WTC11 (cell line): Measurements from ENCODE around the gene ZNF775. TPM values are rescaled to one million over a fixed set of nuclear protein-coding genes. Genes with fewer than 3 reads are reported as not detected.

Experiments
- ATAC-seq: fragments of 200-7000 bp; cut with Tn5 transposase; 2 replicates; pipeline ENCODE4 v1.10.0; 2021; ENCODE audit warnings: mild to moderate bottlenecking, moderate library complexity
- CTCF ChIA-PET: fragments of 300-600 bp; sonication (Branson Sonifier 250); formaldehyde crosslinking; loops from one replicate; lab custom pipeline; 2021; ENCODE audit warnings: antibody characterized with exemption; lab: Charles Lee
- POLR2A ChIA-PET: fragments of 350-600 bp; sonication (Branson Sonifier 250); formaldehyde crosslinking; loops from one replicate; lab custom pipeline; 2021; ENCODE audit warnings: antibody characterized with exemption; lab: Charles Lee
- DNase-seq: peaks from one replicate; pipeline ENCODE4 v3.0.0; 2021; ENCODE audit warnings: low spot score
- H3K27ac Mint-ChIP-seq: 2 replicates; pipeline ENCODE4 v1.8.0; 2021; ENCODE audit warnings: mixed read lengths
- H3K27me3 Mint-ChIP-seq: 2 replicates; pipeline ENCODE4 v1.8.0; 2021; ENCODE audit warnings: low read depth, mild to moderate bottlenecking, moderate library complexity, mixed read lengths
- H3K36me3 Mint-ChIP-seq: 2 replicates; pipeline ENCODE4 v1.8.0; 2021; ENCODE audit warnings: mixed read lengths
- H3K4me1 Mint-ChIP-seq: 2 replicates; pipeline ENCODE4 v1.8.0; 2022; ENCODE audit warnings: mixed read lengths
- H3K4me3 Mint-ChIP-seq: 2 replicates; pipeline ENCODE4 v1.8.0; 2021; ENCODE audit warnings: mild to moderate bottlenecking, moderate library complexity, mixed read lengths
- H3K9me3 Mint-ChIP-seq: 2 replicates; pipeline ENCODE4 v1.8.0; 2021; ENCODE audit warnings: mixed read lengths
- CREB1 ChIP-seq: sonication (generic); formaldehyde crosslinking; IDR thresholded peaks from 2 replicates; pipeline ENCODE4 v1.8.0; 2023; ENCODE audit warnings: mild to moderate bottlenecking, missing genetic modification reagents
- ETV6 ChIP-seq: sonication (generic); formaldehyde crosslinking; IDR thresholded peaks from 2 replicates; pipeline ENCODE4 v1.8.1; 2022; ENCODE audit warnings: mild to moderate bottlenecking, missing genetic modification reagents
- FOXJ3 ChIP-seq: sonication (generic); formaldehyde crosslinking; IDR thresholded peaks from 2 replicates; pipeline ENCODE4 v1.9.0; 2021; ENCODE audit warnings: missing genetic modification reagents, mild to moderate bottlenecking, borderline replicate concordance
- FOXP1 ChIP-seq: sonication (generic); formaldehyde crosslinking; IDR thresholded peaks from 2 replicates; pipeline ENCODE4 v1.8.0; 2022; ENCODE audit warnings: missing genetic modification reagents, mild to moderate bottlenecking, moderate library complexity, borderline replicate concordance
- GABPB1 ChIP-seq: sonication (generic); formaldehyde crosslinking; IDR thresholded peaks from 2 replicates; pipeline ENCODE4 v1.8.1; 2023; ENCODE audit warnings: mild to moderate bottlenecking, missing genetic modification reagents
- GRHL2 ChIP-seq: fragments of 250-450 bp; sonication (Bioruptor Pico); IDR thresholded peaks from 2 replicates; pipeline ENCODE4 v1.8.0; 2022; ENCODE audit warnings: mild to moderate bottlenecking, moderate library complexity; ENCODE audit not compliant: insufficient replicate concordance, severe bottlenecking
- GTF2I ChIP-seq: fragments of 250-450 bp; sonication (Bioruptor Pico); conservative IDR thresholded peaks from 2 replicates; pipeline ENCODE4 v1.4.0; 2021; ENCODE audit warnings: mild to moderate bottlenecking
- KAT7 ChIP-seq: sonication (generic); formaldehyde crosslinking; IDR thresholded peaks from 2 replicates; pipeline ENCODE4 v1.8.1; 2023; ENCODE audit warnings: missing genetic modification reagents, mild to moderate bottlenecking, borderline replicate concordance
- MXD4 ChIP-seq: fragments of 250-450 bp; sonication (Bioruptor Pico); IDR thresholded peaks from 2 replicates; pipeline ENCODE4 v1.8.0; 2021; ENCODE audit warnings: mild to moderate bottlenecking, moderate library complexity, borderline replicate concordance
- MYBL2 ChIP-seq: sonication (generic); formaldehyde crosslinking; IDR thresholded peaks from 2 replicates; pipeline ENCODE4 v1.8.1; 2023; ENCODE audit warnings: mild to moderate bottlenecking, moderate library complexity, missing genetic modification reagents
- NFE2L1 ChIP-seq: sonication (generic); formaldehyde crosslinking; IDR thresholded peaks from 2 replicates; pipeline ENCODE4 v1.8.1; 2023; ENCODE audit warnings: missing genetic modification reagents
- PRRX2 ChIP-seq: fragments of 250-450 bp; sonication (Bioruptor Pico); IDR thresholded peaks from 2 replicates; pipeline ENCODE4 v1.8.0; 2021; ENCODE audit warnings: mild to moderate bottlenecking
- RORB ChIP-seq: fragments of 250-450 bp; sonication (Bioruptor Pico); IDR thresholded peaks from 2 replicates; pipeline ENCODE4 v1.9.0; 2021; ENCODE audit warnings: mild to moderate bottlenecking
- SMAD4 ChIP-seq: sonication (generic); formaldehyde crosslinking; IDR thresholded peaks from 2 replicates; pipeline ENCODE4 v1.8.0; 2022; ENCODE audit warnings: mild to moderate bottlenecking, missing genetic modification reagents
- SOX15 ChIP-seq: fragments of 250-450 bp; sonication (Bioruptor Pico); IDR thresholded peaks from 2 replicates; pipeline ENCODE4 v1.9.0; 2021; ENCODE audit warnings: mild to moderate bottlenecking
- TEAD1 ChIP-seq: sonication (generic); formaldehyde crosslinking; IDR thresholded peaks from 2 replicates; pipeline ENCODE4 v1.8.0; 2022; ENCODE audit warnings: mild to moderate bottlenecking, missing genetic modification reagents
- ZNF232 ChIP-seq: sonication (generic); formaldehyde crosslinking; IDR thresholded peaks from 2 replicates; pipeline ENCODE4 v1.8.0; 2022; ENCODE audit warnings: mild to moderate bottlenecking, missing genetic modification reagents
- ZNF263 ChIP-seq: sonication (generic); formaldehyde crosslinking; IDR thresholded peaks from 2 replicates; pipeline ENCODE4 v1.8.1; 2022; ENCODE audit warnings: low read depth, mild to moderate bottlenecking, moderate library complexity, missing genetic modification reagents
- ZNF396 ChIP-seq: fragments of 250-450 bp; sonication (Bioruptor Pico); IDR thresholded peaks from 2 replicates; pipeline ENCODE4 v1.8.0; 2021; ENCODE audit warnings: mild to moderate bottlenecking, moderate library complexity, borderline replicate concordance
- ZNF671 ChIP-seq: fragments of 250-450 bp; sonication (Bioruptor Pico); IDR thresholded peaks from 2 replicates; pipeline ENCODE4 v1.8.0; 2021; ENCODE audit warnings: mild to moderate bottlenecking
- total RNA-seq: library from RNA; stranded (reverse); gene quantifications from 3 replicates; pipeline ENCODE4 v1.2.3, GENCODE V29; 2021
- TF ChIP-seq, protein P1 (sequence below): sonication (generic); formaldehyde crosslinking; IDR thresholded peaks from 2 replicates; pipeline ENCODE4 v1.8.1; 2022; ENCODE audit warnings: low read depth, missing genetic modification reagents, borderline replicate concordance
- TF ChIP-seq, protein P2 (sequence below): fragments of 250-450 bp; sonication (Bioruptor Pico); IDR thresholded peaks from 2 replicates; pipeline ENCODE4 v1.9.0; 2021; ENCODE audit warnings: moderate library complexity, mild to moderate bottlenecking, inconsistent platforms, borderline replicate concordance
- TF ChIP-seq, protein P3 (sequence below): sonication (generic); formaldehyde crosslinking; IDR thresholded peaks from 2 replicates; pipeline ENCODE4 v1.8.1; 2022; ENCODE audit warnings: mild to moderate bottlenecking, missing genetic modification reagents, moderate library complexity, borderline replicate concordance
- TF ChIP-seq, protein P4 (sequence below): sonication (generic); formaldehyde crosslinking; IDR thresholded peaks from 2 replicates; pipeline ENCODE4 v1.8.1; 2023; ENCODE audit warnings: mild to moderate bottlenecking, missing genetic modification reagents, borderline replicate concordance

The ZNF775 gene
- total RNA-seq, 1 experiment from 2014 or later, result 25.4 TPM

DNA sequence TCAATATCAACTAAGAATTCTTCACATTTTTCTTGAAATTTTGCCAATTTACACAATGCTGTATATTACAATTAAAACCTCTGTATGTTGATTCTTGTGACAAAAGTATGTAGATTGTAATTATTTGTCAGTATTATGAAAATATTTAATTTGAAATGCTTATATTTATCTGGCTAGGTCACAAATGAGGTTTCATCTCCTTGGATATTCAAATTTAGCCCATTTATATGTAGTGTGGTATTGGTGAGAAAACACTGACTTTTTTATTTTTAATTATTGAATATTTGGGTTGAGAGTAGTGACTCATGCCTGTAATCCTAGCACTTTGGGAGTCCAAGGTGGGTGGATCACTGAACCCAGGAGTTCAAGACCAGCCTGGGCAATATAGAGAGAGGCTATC lies 34.8 kb upstream of the ZNF775 start:
- DNase-seq, result no peak
- ATAC-seq, result no peak
- Mint-ChIP-seq H3K27ac (no peak overlapping the region), H3K9me3 (peaks cover 26% of the 10 kb centered on the region), H3K4me1 (peaks cover 26% of the 10 kb centered on the region), H3K27me3 (peaks cover 34% of the 10 kb centered on the region), H3K36me3 (peaks cover 24% of the 10 kb centered on the region), H3K4me3 (no peak overlapping the region)
- CTCF ChIA-PET, result no interaction called here
- POLR2A ChIA-PET, result no interaction called here
- TF ChIP-seq, protein P1, sequence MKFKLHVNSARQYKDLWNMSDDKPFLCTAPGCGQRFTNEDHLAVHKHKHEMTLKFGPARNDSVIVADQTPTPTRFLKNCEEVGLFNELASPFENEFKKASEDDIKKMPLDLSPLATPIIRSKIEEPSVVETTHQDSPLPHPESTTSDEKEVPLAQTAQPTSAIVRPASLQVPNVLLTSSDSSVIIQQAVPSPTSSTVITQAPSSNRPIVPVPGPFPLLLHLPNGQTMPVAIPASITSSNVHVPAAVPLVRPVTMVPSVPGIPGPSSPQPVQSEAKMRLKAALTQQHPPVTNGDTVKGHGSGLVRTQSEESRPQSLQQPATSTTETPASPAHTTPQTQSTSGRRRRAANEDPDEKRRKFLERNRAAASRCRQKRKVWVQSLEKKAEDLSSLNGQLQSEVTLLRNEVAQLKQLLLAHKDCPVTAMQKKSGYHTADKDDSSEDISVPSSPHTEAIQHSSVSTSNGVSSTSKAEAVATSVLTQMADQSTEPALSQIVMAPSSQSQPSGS (CRISPR knock-in tag), result no peak
- TF ChIP-seq, protein P2, sequence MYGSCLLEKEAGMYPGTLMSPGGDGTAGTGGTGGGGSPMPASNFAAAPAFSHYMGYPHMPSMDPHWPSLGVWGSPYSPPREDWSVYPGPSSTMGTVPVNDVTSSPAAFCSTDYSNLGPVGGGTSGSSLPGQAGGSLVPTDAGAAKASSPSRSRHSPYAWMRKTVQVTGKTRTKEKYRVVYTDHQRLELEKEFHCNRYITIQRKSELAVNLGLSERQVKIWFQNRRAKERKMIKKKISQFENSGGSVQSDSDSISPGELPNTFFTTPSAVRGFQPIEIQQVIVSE (CRISPR knock-in tag), result no peak
- TF ChIP-seq CREB1 (CRISPR knock-in tag), result no peak
- no peak for TF ChIP-seq ETV6 (CRISPR knock-in tag)
- TF ChIP-seq, protein P3, sequence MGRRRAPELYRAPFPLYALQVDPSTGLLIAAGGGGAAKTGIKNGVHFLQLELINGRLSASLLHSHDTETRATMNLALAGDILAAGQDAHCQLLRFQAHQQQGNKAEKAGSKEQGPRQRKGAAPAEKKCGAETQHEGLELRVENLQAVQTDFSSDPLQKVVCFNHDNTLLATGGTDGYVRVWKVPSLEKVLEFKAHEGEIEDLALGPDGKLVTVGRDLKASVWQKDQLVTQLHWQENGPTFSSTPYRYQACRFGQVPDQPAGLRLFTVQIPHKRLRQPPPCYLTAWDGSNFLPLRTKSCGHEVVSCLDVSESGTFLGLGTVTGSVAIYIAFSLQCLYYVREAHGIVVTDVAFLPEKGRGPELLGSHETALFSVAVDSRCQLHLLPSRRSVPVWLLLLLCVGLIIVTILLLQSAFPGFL (CRISPR knock-in tag), result no peak

DNA sequence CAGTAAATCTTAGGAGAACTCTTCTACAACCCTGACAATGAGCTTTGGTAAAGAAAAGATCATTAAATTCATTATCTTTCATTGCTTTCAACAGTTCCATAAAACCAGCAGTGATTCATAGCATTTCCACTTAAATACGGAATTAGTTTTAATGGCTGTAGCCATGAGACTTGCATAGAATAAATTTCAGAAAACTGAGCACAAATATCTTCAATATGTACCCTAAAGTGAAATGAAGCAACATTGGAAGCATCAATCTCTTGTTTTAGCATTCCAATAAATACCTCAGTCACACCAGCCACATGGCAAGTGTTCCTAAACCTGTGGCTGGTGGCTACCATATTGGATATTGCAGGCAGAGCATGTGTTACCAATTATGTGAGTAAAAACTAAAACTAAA lies 34.1 kb upstream of the ZNF775 start:
- Mint-ChIP-seq H3K9me3 (peaks cover 26% of the 10 kb centered on the region), H3K27me3 (peaks cover 34% of the 10 kb centered on the region), H3K4me1 (peaks cover 19% of the 10 kb centered on the region), H3K36me3 (peaks cover 21% of the 10 kb centered on the region), H3K4me3 (no peak overlapping the region), H3K27ac (no peak overlapping the region)
- ATAC-seq (no peak), DNase-seq (no peak)
- POLR2A ChIA-PET, result no interaction called here
- CTCF ChIA-PET, result no interaction called here
- TF ChIP-seq MYBL2 (CRISPR knock-in tag) (no peak), GABPB1 (CRISPR knock-in tag) (no peak), SOX15 (CRISPR knock-in tag) (no peak), GRHL2 (CRISPR knock-in tag) (no peak), KAT7 (CRISPR knock-in tag) (no peak), PRRX2 (CRISPR knock-in tag) (no peak), ZNF671 (CRISPR knock-in tag) (no peak), GTF2I (CRISPR knock-in tag) (no peak)
- TF ChIP-seq, protein P4, sequence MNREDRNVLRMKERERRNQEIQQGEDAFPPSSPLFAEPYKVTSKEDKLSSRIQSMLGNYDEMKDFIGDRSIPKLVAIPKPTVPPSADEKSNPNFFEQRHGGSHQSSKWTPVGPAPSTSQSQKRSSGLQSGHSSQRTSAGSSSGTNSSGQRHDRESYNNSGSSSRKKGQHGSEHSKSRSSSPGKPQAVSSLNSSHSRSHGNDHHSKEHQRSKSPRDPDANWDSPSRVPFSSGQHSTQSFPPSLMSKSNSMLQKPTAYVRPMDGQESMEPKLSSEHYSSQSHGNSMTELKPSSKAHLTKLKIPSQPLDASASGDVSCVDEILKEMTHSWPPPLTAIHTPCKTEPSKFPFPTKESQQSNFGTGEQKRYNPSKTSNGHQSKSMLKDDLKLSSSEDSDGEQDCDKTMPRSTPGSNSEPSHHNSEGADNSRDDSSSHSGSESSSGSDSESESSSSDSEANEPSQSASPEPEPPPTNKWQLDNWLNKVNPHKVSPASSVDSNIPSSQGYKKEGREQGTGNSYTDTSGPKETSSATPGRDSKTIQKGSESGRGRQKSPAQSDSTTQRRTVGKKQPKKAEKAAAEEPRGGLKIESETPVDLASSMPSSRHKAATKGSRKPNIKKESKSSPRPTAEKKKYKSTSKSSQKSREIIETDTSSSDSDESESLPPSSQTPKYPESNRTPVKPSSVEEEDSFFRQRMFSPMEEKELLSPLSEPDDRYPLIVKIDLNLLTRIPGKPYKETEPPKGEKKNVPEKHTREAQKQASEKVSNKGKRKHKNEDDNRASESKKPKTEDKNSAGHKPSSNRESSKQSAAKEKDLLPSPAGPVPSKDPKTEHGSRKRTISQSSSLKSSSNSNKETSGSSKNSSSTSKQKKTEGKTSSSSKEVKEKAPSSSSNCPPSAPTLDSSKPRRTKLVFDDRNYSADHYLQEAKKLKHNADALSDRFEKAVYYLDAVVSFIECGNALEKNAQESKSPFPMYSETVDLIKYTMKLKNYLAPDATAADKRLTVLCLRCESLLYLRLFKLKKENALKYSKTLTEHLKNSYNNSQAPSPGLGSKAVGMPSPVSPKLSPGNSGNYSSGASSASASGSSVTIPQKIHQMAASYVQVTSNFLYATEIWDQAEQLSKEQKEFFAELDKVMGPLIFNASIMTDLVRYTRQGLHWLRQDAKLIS (CRISPR knock-in tag), result no peak

DNA sequence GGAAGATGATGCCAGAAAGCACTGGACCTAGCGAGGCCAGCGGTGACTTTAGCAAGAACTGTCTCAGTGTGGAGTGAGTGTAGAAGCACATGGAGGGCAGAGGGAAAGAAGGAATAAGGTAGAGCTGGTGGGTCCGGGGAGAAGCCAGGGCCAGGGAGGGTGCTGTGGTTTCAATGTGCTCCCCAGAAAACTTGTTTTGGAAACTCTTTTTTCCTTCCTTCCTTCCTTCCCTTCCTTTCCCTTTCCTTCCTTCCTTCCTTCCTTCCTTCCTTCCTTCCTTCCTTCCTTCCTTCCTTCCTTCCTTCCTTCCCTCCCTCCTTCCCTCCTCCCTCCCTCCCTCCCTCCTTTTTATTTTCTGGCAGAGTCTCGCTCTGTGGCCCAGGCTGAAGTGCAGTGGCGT lies 32.2 kb upstream of the ZNF775 start:
- DNase-seq (no peak), ATAC-seq (no peak)
- TF ChIP-seq ZNF396 (CRISPR knock-in tag) (no peak), FOXP1 (CRISPR knock-in tag) (no peak), TEAD1 (CRISPR knock-in tag) (no peak), ZNF263 (CRISPR knock-in tag) (no peak), NFE2L1 (no peak), FOXJ3 (no peak), ZNF232 (no peak), MXD4 (CRISPR knock-in tag) (no peak), RORB (CRISPR knock-in tag) (no peak), SMAD4 (CRISPR knock-in tag) (no peak)
- TF ChIP-seq, protein P1 (CRISPR knock-in tag), result no peak
- Mint-ChIP-seq H3K27me3 (peaks cover 28% of the 10 kb centered on the region), H3K4me3 (no peak overlapping the region), H3K4me1 (peaks cover 14% of the 10 kb centered on the region), H3K9me3 (peaks cover 26% of the 10 kb centered on the region), H3K36me3 (peaks cover 20% of the 10 kb centered on the region), H3K27ac (no peak overlapping the region)
- ChIA-PET CTCF (interaction anchor here (0.8 to 0.9 kb wide), 2 partner anchors 14 to 71 kb away, joined by 3 read pairs; no protein-coding TSS in a partner anchor), POLR2A (interaction anchor here (1.4 kb wide), 1 partner anchor 37 kb away, joined by 3 read pairs; no protein-coding TSS in a partner anchor)
